HFF-Myc (cell line): ENCODE data around the gene TLL1.

Source experiments
- DNase-seq: peaks from one replicate; pipeline ENCODE4 v3.0.0-alpha.2; 2011; ENCODE audit warnings: low read depth; ENCODE audit errors: extremely low read depth
- H3K4me3 ChIP-seq: replicated peaks from 2 replicates; pipeline ENCODE4 v1.5.1; 2011; ENCODE audit warnings: low read depth, mild to moderate bottlenecking, control low read depth, low read length
- TF ChIP-seq, protein P1 (sequence below): IDR thresholded peaks from 2 replicates; pipeline ENCODE4 v1.5.1; 2012; ENCODE audit warnings: mild to moderate bottlenecking, low read depth, low read length, control low read depth; ENCODE audit errors: missing control alignments

TLL1 gene

DNA sequence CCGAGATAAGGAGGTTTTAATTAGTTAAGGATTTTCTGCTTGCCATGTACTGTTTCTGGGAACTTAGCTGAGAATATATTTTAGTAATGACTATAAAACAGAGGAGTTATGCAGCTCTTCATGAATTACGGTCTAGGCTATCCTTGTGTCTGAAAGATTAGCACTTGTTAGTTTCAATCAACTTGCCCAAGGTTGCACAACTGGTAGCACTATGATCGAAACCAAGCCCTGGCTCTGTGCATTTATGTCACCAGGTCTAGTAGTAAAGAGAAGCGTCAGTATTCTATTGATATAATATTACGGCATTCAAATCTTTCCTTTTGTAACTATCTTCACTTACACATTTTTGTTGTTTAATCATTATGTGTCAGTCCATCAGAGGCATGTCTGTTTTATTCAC, 176.0 kb downstream of the TLL1 start:
- H3K4me3 ChIP-seq: no peak overlapping the region
- TF ChIP-seq, protein P1, sequence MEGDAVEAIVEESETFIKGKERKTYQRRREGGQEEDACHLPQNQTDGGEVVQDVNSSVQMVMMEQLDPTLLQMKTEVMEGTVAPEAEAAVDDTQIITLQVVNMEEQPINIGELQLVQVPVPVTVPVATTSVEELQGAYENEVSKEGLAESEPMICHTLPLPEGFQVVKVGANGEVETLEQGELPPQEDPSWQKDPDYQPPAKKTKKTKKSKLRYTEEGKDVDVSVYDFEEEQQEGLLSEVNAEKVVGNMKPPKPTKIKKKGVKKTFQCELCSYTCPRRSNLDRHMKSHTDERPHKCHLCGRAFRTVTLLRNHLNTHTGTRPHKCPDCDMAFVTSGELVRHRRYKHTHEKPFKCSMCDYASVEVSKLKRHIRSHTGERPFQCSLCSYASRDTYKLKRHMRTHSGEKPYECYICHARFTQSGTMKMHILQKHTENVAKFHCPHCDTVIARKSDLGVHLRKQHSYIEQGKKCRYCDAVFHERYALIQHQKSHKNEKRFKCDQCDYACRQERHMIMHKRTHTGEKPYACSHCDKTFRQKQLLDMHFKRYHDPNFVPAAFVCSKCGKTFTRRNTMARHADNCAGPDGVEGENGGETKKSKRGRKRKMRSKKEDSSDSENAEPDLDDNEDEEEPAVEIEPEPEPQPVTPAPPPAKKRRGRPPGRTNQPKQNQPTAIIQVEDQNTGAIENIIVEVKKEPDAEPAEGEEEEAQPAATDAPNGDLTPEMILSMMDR: no peak

GRCh38 chr4:166064721-166065120, 191.7 kb downstream of the TLL1 start:
- DNase-seq: no peak
- TF ChIP-seq, protein P1: no peak
- H3K4me3 ChIP-seq: no peak overlapping the region

More for the DNA sequence above, 176.0 kb downstream of the TLL1 start:
- DNase-seq: no peak

DNA sequence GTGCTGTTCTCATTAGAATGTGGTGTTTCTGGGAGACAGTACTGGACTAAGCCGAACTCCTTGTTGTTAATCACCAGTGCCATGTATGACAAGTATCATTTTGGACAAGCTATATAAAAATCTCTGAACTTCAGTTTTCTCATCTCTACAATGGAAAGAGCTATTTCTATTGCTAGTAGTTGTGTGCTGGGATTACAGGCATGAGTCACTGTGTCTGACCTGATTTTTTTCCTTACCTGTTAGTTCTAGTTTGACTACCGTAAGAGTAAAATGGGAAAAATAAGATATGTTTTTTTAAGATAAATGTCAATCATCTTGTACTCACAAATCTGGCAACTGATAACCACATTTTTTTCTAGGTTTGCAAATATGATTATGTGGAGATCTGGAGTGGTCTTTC, 192.3 kb downstream of the TLL1 start:
- no peak for DNase-seq
- TF ChIP-seq, protein P1: no peak
- no peak overlapping the region for H3K4me3 ChIP-seq

DNA sequence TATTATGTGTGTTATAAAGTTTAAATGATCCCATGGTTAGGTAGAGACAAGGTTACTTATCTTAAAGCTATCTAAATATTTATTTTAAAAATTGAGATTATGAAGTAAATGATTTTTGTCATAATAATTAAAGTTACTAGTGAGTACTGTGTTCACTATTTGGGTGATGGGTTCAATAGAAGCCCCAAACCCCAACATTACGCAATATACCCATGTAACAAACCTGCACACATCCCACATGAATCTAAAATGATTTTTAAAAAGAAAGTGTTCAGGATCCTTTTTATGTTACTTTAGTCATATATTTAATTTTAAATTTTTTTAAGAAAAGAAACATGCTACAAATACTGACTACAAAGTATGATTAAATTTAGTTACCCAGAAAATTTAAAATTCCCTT, 193.9 kb downstream of the TLL1 start:
- TF ChIP-seq, protein P1: no peak
- H3K4me3 ChIP-seq: no peak overlapping the region
- no peak for DNase-seq

- DNase-seq: no peak
- H3K4me3 ChIP-seq: no peak overlapping the region
- TF ChIP-seq, protein P1: no peak
These were observed 194.9 kb downstream of the TLL1 start for GRCh38 chr4:166067915-166068314.

- no peak overlapping the region for H3K4me3 ChIP-seq
- DNase-seq: no peak
- TF ChIP-seq, protein P1: no peak
These were observed 200.7 kb downstream of the TLL1 start for GRCh38 chr4:166073783-166074182.

GRCh38 chr4:166075599-166075998, 202.6 kb downstream of the TLL1 start:
- TF ChIP-seq, protein P1: no peak
- no peak for DNase-seq
- no peak overlapping the region for H3K4me3 ChIP-seq
